Measurements from ENCODE around the gene SPOCK1.
"Not testable (repeated sequence)": the region's sequence is repeated elsewhere in the genome, so short reads cannot be mapped to it uniquely, and the experiment has no call there.

The SPOCK1 gene

GRCh38 chr5:137254119-137255090 lies 244.7 kb downstream of the SPOCK1 start:
- no peak for DNase-seq

GRCh38 chr5:137252512-137252911 lies 246.6 kb downstream of the SPOCK1 start:
- no peak for DNase-seq

GRCh38 chr5:137250421-137250820 lies 248.7 kb downstream of the SPOCK1 start:
- DNase-seq: no peak

GRCh38 chr5:137248527-137248926 lies 250.6 kb downstream of the SPOCK1 start:
- DNase-seq: no peak

- no peak for DNase-seq
These were observed 253.7 kb downstream of the SPOCK1 start for GRCh38 chr5:137245438-137245837.

- DNase-seq: no peak
These were observed 258.8 kb downstream of the SPOCK1 start for GRCh38 chr5:137240285-137240684.

- DNase-seq: no peak
These were observed 262.1 kb downstream of the SPOCK1 start for GRCh38 chr5:137236849-137237507.

GRCh38 chr5:137236252-137236651 lies 262.9 kb downstream of the SPOCK1 start:
- DNase-seq: no peak

- DNase-seq: no peak
These were observed 263.9 kb downstream of the SPOCK1 start for GRCh38 chr5:137234973-137235943.

- DNase-seq: no peak
These were observed 265.4 kb downstream of the SPOCK1 start for GRCh38 chr5:137233726-137234125.

- not testable (repeated sequence) for DNase-seq
These were observed 265.8 kb downstream of the SPOCK1 start for GRCh38 chr5:137233304-137233703.

GRCh38 chr5:137231540-137231939 lies 267.6 kb downstream of the SPOCK1 start:
- DNase-seq: no peak

GRCh38 chr5:137228816-137229215 lies 270.3 kb downstream of the SPOCK1 start:
- DNase-seq: no peak

GRCh38 chr5:137226081-137226480 lies 273.0 kb downstream of the SPOCK1 start:
- DNase-seq: no peak

- DNase-seq: no peak
These were observed 275.5 kb downstream of the SPOCK1 start for GRCh38 chr5:137223324-137224295.

GRCh38 chr5:137221943-137222342 lies 277.2 kb downstream of the SPOCK1 start:
- no peak for DNase-seq

GRCh38 chr5:137220523-137220927 lies 278.6 kb downstream of the SPOCK1 start:
- DNase-seq: no peak

GRCh38 chr5:137218896-137219295 lies 280.2 kb downstream of the SPOCK1 start:
- no peak for DNase-seq

- DNase-seq: no peak
These were observed 280.7 kb downstream of the SPOCK1 start for GRCh38 chr5:137218471-137218870.

GRCh38 chr5:137217599-137218200 lies 281.4 kb downstream of the SPOCK1 start:
- DNase-seq: no peak

- no peak for DNase-seq
These were observed 282.0 kb downstream of the SPOCK1 start for GRCh38 chr5:137216976-137217598.
